HG03520 (cell line): Measurements from ENCODE around the gene EGLN1.

Source experiments
- ATAC-seq: cut with Tn5 transposase; IDR thresholded peaks from one replicate; pipeline ENCODE4 v1.9.1; 2021; ENCODE audit warnings: mild to moderate bottlenecking, moderate library complexity; ENCODE audit not compliant: unreplicated experiment

The EGLN1 gene

DNA sequence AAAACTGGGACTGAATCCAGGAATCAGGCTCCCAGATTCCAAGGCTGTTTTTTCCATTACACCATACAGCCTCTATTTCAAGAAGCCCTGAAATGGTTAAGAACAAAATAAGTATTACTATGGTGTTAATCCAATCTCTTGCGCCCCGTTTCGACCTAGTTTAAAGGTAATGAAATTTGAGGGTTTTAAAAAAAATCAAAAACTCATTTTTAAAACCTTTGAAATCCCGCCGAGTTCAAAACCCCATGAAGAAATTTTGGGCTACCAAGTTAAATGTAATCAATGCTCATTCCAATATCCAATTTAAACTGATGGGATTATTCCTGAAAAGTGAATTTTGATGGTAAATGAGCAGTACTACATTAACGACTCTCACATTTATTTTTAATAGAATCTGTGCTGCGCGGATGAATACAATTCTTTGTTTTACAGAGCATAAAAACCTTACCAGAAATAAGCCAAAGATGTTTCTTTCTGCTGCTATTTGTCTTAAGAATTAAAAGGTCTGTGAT is 767 bp upstream of the EGLN1 start:
- ATAC-seq = no peak

DNA sequence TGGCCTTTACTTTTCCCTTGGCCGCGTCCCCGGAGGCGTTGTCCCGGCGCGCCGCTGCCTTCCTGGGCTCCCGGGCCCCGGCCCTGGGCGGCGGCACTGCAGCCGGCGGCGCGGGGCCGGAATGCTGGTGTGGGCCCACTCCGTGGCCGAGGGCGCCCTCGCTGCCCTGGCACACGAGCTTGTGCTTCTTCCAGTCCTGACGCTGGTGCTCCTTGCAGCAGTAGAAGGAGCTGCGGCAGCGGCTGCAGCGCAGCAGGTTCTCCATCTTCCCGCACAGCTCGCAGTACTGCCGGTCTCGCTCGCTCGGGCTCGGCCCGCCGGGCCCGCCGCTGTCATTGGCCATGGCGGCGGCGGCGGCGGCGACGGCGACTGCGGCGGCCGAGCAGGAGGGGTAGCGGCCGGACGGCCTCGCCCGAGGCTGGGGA is 529 bp downstream of the EGLN1 start:
- ATAC-seq = no peak

DNA sequence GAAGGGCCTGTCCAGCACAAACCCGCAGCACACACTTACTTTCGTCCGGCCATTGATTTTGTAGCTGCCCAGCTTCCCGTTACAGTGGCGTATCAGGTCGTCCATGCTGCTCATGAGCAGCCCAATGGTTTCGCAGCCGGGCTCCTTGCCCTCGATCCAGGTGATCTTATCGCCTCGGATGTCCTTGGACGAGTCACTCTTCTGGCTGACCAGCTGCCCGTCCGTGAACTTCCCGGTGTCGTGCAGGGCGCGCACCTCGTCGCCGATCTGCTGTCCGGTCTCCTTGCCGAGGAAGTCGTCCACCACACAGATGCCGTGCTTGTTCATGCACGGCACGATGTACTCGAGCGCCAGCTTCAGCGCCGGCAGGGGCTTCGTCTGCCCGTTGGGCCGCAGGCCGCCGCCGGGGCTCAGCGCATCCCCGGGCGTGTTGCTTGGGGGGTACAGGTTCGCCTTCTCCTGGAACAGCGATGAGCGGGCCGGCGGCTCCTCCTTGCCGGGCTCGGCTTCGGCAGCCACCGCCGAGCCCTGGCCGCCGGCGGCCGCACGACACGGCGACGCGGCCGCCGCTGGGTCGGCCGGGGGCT is 1.0 kb downstream of the EGLN1 start:
- ATAC-seq = peak; percentile 10

DNA sequence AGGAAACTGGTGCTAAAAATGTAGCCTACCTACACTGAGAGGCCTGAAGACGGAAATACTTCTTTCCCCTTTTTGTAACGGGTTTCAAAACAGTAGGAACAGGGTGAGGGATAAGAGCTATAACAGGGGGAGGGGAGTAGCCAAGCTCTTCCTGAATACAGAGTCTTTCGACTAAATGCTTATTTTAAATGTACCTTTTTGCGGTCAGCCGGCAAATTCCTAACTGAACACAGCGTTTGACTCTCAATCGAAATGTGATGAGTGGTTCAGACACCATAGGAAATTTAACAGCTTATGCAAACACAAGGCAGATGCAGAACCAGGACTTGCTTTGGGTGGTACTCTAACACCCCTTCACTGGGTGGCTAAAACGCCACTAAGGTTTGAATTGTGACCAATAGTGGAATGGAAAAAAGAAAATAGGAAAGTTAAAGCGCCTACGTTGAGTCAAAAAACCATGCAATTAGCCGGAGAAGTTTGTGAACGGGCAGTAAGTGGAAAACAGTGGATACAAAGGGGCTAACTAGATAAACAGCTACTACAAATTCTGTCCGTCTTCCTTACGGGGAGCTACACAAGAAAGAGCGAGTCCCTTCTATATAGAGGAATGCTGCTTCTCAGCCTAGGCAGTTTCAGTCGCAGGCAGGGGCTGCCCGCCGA is 1.7 kb downstream of the EGLN1 start:
- no peak for ATAC-seq

DNA sequence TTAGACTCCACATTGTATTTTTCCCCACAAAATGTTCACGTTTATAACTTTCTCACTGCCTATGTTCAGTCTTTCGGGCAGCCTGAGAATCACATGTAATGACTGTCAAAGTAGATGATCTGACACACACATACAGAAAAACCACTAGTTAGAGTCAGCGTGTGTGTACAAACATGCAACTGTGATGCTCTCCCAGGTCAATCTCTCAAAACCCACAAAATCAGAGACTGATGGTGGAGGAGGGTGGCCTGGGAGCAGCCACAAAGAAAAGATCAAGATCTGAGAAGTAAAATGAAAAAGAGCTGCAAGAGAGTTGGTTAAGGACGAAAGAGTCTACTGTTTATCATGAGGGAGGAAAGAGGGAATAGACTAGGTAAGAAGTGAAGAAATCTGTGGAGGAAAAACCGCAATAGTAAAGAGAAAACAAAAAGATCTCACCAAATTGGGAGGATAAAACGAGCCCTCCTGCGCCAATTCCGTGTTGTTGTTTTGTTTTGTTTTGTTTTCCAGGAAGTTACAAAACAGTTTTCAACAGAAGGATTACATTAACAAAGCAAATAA is 2.3 kb downstream of the EGLN1 start:
- ATAC-seq = no peak

DNA sequence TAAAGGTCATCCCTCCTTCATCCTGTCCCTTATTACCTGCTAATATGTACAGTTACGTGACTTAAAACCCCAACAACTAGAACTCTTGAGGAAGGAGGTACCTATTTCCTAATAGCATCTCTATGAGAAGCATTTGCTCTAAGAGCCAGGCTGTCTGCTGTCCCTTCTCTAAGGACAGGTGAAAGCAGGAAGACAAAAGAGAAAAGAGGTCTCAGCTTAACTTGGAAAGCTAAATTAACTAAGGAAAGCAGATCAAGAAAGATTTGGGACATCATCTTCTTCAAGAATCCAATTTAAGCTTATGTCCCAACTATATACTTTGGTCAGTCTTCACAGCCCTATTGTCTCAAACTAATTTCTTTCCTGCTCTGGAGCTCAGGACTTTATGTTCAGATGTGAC is 2.9 kb downstream of the EGLN1 start:
- ATAC-seq = no peak

DNA sequence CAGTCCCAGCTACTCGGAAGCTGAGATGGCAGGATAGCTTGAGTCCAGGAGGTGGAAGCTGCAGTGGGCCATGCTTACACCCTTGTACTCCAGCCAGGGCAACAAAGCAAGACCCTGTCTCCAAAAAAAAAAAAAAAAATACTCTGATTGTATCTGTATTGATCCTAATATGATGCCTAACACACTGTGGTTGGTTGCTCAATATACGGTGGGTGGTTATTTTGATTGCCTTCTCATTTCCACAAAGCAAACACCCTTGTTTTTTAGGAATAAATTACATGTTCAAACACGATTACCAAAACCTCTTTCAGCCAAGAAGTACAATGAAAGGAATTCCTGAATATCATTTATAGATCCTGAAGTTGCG is 3.4 kb downstream of the EGLN1 start:
- ATAC-seq = no peak

DNA sequence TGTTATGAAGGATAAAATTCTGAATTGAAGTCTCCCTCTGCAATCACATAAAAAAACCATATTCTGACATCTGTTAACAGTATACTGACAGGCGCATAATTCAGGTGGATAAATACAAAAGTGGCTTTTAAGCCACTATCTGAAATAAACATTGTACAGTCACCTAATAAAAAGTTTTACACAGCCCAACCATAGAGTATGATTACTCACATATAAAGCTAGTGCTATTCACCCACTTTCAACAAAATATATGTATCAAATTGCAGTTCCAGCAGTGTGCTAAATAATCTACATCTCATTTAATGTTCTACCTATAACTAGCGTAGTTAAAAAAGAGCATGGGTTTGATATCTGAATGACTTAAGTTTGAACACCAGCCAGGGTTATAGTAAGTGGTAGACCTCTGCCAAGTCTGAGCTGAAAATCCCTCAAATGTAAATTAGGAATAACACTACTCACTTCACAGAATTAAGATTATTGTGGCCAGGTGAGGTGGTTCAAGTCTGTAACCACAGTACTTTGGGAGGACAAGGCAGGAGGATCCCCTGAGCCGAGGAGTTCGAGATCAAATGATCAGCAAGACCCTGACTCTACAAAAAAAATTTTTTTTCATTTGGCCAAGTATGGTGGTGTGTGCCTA is 3.9 kb downstream of the EGLN1 start:
- no peak for ATAC-seq

DNA sequence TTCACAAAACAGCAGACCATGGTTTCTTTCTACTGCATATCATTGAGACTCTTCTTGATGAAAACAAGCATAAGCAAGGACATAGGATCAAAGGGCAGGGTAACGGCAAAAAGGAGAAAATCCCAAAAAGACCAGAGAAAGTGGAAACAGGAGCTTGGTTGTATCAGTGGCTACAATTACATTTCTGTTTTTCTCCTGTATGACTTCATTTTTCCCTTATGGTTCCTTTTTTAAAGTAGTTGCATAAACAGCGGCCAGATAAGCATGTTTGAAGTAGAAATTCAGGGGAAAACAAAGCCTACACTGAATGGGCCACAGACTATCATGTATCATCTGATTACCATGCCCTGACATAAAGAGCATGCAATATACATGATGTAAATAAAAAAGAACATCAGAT is 4.6 kb downstream of the EGLN1 start:
- no peak for ATAC-seq

DNA sequence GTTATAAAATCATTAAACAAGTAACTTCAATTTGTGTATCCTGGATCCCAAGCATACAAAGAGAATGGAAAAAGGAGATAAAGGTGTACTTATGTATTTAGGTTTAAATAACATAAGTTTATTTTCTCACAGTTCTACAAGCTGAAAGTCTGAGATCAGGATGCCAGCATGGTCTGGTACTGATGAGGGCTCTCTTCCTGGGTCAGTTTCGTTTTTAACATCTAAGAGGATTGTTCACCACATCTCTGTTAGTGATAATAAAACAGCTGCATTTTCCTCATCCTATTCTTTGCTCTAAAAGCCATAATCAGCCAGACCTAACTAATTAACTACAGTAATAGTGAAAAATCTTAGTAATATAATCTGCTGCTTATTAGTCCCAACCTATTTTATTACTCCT is 5.2 kb downstream of the EGLN1 start:
- ATAC-seq = no peak

DNA sequence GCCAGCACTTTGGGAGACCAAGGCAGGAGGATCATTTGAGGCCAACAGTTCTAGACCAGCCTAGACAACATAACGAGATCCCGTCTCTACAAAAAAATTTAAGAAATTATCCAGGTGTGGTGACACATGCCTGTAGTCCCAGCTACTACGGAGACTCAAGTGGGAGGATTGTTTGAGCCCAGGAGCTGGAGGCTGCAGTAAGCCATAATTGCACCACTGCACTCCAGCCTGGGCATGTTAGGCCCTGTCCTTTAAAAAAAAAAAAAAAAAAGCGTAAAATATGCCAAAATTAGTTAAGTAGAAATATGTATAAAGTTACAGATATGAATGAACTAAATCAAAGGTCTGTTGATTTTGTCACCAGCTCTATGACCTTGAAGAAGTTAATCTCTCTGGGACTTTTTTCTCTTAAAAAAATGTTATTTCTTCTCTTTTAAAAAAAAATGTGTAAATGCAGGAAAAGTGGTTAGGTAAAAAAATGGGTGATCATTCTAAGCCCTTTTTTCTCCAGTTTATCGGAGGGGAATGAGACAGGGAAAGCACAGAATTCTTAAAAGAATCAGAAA is 7.0 kb downstream of the EGLN1 start:
- ATAC-seq = no peak

DNA sequence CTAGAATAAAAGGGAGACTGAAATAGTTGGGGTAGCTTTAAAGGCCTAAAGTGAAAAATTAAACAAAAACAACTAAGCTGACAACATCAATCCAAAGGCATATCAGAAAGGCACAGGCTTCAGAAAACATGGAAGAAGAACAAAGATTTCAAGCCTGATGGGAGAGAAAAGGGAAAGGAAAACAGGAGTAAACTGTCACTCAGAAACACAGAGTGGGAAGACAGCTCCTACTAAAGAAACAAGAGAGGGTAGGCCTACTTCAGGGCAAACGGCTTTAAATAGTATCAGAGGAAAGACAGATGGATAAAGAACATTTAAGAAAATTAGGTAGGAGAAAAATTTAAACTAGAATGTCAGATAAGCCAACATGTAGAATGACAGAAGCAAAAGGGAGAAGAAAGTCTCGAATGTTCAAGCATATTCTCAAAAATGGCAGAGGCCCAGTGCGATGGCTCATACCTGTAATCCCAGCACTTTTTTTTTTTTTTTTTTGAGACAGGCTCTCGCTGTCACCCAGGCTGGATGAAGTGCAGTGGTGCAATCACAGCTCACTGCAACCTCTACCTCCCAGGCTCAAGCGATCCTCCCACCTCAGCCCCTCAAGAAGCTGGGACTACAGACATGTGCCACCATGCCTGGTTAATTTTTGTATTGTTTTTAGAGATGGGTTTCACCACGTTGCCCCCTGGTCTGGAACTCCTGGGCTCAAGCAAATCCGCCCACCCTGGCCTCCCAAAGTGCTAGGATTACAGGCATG is 7.6 kb downstream of the EGLN1 start:
- no peak for ATAC-seq

DNA sequence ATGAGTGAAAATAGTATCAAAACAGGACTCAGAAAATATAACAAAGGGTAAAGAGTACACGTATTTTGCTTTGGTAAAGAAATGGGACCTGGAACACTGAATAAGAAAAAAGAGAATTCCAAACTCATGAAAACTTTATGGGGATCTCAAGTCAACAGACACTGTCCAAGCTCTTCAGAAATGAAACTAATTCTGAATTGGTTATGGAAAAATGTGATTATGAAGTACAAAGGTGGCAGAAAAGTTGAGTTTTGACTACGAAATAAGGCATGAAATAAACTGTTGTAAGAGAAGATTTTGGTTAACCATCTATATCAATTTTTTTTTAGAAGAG is 8.4 kb downstream of the EGLN1 start:
- ATAC-seq = no peak

DNA sequence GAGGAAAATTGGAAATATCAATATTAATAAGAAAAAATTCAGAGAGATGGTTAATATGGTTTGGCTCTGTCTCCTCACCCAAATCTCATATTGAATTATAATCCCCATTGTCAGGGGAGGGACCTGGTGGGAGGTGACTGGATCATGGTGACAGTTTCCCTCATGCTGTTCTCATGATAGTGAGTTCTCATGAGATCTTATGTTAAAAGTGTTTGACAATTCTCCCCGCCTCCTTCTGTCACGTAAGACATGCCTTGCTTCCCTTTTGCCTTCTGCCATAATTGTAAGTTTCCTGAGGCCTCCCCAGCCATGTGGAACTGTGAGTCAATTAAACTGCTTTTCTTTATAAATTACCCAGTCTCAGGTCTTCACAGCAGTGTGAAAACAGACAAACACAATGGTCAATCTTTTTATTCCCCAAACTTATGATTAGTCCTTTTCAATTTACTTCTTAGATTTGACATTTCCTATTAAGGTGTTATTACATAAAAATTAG is 11.0 kb downstream of the EGLN1 start:
- no peak for ATAC-seq

DNA sequence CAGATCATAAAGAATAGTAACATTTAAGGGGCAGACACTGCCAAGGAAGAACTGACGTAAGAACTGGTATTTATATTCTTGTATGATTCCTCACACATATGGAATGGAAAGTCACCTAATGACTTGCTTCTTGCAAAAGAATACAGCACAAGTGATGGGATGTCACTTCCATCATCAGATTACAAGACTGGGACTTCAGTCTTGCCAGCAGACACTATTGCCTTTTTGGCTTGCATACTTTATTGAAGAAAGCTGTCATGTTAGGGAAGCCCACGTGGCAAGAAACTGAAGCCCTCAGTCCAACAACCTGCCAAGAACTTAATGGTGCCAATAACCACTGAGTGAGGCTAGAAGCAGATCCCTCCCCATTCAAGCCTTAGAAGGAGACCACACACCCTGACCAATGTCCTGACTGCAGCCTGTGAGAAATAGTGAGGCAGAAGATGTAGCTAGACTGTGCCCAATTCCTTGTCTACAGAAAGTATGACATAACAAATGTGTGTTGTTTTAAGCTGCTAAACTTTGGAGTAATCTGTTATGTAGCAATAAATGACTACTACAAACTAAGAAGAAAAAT is 12.0 kb downstream of the EGLN1 start:
- ATAC-seq = no peak

DNA sequence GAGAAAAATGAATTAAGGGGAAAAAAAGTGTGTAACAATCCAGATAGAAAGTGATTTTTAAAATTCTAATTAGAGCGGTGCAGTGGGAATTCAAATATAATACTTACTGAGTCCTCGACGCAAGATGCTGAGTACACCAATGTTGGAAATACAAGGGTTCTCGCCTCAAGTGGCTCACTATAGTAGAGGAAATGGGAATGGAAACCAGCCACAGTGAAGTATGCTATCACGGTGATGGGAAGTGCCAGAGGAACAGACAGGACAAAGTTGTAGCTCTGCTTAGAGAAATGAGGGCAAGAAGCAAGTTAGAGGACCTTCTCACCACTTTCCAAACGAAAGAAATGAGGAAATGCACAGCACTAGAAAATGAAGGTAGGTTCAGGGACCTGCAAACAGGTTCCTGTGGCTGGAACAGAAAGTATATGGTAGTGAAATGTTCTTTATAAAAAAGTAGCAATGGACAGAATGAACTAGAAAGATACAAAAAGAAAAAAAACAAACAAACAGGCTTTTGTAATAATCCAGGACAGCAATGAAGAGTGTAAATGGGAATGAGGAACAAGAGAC is 13.5 kb downstream of the EGLN1 start:
- ATAC-seq = no peak

DNA sequence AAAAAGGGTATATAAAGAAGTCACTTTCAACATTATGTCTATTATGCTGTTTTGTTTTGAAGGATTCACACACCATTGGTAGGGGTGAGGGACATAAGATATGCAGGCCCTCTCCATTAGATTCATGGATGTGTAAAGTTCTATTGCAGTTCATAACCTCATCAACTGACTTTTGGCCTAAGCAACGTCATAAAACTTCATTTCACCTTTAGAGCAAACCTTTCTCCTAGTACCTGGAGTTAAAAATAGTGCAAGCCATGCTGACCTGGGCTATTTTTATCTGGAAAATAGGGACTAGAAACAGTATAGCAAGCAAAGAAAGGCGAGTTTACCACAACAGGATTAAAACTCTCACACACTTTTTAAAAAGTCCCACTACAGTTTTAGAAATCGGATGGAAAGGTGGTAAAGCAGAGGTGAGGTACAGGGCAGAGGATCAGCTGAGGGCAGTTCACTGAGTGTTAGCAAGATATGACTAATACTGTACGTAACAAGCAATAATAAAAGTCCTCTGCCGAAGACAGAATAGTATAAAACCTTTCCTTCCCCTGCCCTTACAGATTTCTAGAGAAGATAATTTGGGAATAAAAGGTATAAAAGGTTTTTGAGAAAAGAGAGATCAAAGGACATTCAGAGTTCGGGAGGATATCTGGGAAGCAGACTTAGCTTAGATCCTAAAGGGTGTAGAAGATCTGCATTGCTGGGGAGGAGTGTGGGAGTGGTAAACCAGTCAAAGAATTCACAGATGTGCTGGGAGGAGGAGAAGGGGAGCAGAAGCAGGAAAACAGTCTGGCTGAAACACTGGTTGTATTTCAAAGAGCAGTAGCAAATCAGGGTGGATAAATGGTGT is 14.3 kb downstream of the EGLN1 start:
- no peak for ATAC-seq

DNA sequence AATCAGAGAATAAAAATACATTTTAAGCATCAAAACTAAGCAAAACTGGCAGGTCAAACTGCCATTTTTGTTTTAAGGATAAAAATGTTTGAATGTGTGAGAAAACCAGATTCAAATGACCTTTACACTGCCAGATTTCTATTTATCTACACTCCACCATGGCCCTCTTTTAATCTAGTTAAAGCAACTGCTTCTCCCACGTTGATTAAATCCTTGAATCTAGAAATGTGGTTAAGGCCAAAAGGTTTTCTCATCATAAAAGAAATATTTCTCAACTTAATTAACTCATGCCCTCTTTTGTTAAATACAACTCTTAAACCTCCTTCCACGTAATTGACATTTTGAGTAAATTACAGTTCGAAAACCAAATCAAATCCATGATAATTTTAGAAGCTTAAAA is 15.0 kb downstream of the EGLN1 start:
- no peak for ATAC-seq

DNA sequence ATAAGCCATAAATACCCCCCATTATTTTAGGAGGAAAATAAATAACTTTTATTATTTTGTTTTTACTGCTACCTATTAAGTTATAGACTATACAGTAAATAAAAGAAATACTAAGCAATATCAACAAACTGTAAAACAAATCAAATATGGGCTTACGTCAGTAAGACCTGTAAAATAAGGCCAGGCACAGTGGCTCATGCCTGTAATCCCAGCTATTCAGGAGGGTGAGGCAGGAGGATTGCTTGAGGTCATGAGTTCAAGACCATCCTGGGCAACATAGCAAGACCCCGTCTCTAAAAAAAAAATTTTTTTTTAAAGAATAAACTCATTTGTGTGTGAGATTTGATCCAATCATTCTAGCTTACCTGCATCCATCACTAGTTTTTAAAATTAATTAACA is 17.8 kb downstream of the EGLN1 start:
- ATAC-seq = no peak
